Activated CD4-positive, CD25-positive, alpha-beta regulatory T cell treated with anti-CD3 and anti-CD28 coated beads, Interleukin-2, amount 50 U/mL, for 72 hours (primary cell): ENCODE data around the gene SLC39A2.
"Not testable (repeated sequence)": the region's sequence is repeated elsewhere in the genome, so short reads cannot be mapped to it uniquely, and the experiment has no call there.

Experiments used
- DNase-seq: peaks from one replicate; pipeline ENCODE4 v3.0.0; 2021

Gene SLC39A2

DNA sequence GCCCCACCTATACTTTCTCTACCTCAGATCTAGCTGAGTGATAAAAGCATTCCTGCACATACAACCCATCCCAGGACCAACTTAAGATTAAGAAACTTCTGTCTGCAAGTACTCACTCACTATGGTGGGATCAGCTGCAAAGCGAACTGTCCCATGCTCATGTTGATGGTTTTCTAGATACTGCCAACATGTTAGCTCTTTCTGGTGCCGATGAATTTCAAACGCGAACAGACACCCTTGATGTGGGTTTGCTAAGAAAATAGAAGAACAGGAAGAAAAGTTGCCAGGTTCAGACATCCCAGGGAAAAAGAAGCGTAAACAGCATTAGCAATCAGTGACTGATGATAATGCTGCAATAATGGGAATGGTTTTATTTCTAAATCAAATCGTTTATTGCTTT is 1.5 kb upstream of the SLC39A2 start:
- no peak for DNase-seq

- DNase-seq: no peak
These were observed 954 bp upstream of the SLC39A2 start for GRCh38 chr14:20998139-20998538.

DNA sequence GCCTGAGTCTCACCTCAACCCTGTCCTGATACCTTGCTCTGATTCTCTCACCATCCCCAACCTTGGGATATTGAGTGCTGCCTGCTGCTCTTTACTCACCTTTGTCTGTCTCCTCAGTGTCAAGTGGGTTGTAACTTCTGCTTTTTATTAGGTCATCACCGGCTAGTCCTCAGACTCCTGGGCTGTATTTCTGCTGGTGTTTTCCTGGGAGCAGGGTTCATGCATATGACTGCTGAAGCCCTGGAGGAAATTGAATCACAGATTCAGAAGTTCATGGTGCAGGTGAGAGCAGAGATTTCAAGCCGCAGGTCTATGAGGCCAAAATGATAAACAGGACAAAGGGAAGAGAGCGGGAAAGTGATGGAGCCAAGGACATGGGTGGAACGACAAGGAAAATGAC is 498 bp downstream of the SLC39A2 start:
- DNase-seq: no peak

GRCh38 chr14:21001218-21001617 is 2.1 kb downstream of the SLC39A2 start:
- no peak for DNase-seq

DNA sequence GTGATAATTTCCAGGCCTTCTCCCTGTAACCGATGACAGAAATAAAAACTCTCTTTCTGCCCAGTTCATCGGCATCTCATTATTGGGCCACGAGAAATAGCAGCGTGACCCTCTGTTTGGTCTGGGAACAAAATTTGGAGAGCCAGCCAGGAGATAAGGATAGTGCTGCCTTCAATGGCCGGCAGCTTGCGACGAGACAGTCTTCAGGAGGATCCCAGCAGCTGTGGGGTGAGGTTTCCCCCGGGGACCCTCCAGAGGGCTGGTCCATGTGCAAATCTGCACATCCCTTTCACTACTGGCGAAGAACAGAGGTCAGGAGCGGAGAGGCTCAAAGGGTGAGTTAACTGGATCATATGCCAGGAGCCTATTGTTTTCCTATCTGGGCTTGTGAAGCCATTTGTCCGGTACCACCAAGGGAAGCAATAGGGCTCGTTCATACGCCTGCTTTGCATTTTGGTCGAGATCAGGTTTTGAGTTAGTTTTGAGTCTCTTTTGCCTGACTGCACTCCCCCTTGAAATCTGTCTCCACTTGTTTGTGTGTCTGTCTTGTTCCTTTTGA is 4.8 kb downstream of the SLC39A2 start:
- no peak for DNase-seq

GRCh38 chr14:21009721-21010120 is 10.6 kb downstream of the SLC39A2 start:
- not testable (repeated sequence) for DNase-seq

DNA sequence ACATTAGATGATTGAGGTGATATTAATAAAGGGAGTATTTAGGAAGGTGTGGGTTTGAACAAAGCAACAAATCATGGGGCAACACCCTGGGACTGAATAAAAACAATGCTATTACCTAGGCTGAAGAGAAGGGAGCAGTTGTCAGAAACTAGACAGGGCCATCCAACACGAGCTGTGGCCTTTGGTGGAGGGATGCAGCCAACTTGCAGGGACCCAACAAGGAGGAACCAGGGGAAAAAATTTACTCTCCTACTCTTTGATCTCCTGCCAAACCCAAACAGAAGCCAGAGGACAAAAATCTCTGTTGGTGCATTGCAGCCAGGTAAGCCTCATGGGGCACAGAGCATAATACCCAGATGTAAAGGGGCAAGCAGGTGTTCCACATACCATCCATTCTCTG is 12.0 kb downstream of the SLC39A2 start:
- DNase-seq: no peak

- peak; percentile 77 for DNase-seq
These were observed 15.7 kb downstream of the SLC39A2 start for GRCh38 chr14:21014761-21015190.

DNA sequence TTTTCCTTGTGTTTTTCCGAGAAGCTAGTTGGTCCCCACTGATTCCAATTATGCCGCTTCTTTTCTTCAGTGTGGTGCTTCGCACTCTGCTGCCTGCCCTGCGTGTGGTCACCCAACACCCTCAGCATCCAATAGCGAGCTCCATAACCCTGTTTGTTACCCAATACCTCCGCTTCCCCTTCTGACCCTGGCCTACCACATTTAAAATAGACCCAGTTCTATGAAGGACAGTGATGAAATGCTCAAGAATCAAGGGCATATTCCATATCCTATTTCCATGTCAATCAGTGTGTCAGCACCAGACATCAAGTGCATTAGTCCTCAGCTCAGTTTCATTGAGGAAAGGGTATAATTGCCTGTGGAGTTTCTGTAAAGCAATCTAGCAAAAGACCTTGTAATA is 16.2 kb downstream of the SLC39A2 start:
- no peak for DNase-seq

- DNase-seq: no peak
These were observed 17.5 kb downstream of the SLC39A2 start for GRCh38 chr14:21016413-21017190.

- DNase-seq: no peak
These were observed 18.6 kb downstream of the SLC39A2 start for GRCh38 chr14:21017528-21018245.

- no peak for DNase-seq
These were observed 19.2 kb downstream of the SLC39A2 start for GRCh38 chr14:21018286-21018685.

GRCh38 chr14:21018781-21019180 is 19.7 kb downstream of the SLC39A2 start:
- no peak for DNase-seq

DNA sequence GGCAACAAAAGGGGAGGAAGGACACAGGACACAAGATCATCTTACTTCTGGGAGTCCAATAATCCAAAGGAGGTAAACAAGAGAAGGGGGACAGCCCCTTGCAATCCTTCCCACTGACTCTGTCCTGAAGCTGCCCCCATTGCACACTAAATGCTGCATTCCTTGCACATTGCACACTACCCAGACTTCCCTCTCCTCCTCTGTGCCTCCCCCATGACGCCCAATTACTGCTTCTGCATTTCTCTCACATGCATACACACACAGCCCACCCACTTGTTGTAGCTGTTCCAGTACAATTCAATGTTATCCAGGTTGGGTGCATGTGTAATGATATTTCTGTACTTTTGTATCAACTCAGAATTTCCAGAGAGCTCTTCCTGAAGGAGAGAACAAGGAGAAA is 20.3 kb downstream of the SLC39A2 start:
- DNase-seq: no peak

- no peak for DNase-seq
These were observed 22.0 kb downstream of the SLC39A2 start for GRCh38 chr14:21020977-21021545.

GRCh38 chr14:21022686-21023085 is 23.6 kb downstream of the SLC39A2 start:
- DNase-seq: no peak

GRCh38 chr14:21023174-21023573 is 24.1 kb downstream of the SLC39A2 start:
- DNase-seq: no peak

DNA sequence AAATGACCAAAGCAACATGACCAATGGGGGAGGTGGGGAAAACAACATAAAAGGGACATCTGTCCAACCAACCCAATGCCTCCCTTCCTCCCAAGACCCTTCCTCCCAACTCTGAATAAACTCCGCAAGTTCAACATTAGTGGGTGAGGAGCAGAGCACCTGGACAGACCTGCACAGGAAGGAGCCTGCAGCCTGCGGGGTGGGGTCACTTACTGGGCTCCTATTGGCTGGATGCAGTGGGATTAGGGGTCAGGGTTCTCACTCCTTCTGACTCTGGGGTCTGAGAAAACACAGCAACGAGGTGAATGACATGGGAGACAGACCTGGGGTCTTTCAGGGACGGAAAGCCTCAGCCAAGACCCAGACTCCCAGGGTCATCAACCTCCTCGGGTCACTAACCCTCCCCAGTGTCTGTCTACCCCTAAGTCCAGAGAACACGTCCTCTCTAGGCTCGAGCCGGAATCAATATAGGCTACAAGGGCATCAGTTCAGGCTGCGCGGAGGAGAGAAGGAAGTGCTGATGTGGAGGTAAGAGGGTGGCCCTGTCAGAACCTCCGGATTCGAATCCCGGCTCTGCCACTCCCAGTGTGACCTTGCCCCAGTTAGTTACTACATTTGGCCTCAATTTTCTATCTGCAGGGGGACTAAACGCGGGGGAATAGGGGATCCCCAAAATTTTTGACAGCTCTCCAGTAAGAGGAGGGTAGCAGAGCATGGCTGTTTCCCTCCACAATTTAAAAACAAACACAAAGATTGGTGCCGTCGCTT is 24.9 kb downstream of the SLC39A2 start:
- DNase-seq: no peak

GRCh38 chr14:21024585-21025370 is 25.7 kb downstream of the SLC39A2 start, which contains the start of gene NDRG2:
Gene NDRG2, minus strand, starts transcription at chr14:21025061. Its CDS starts 1,746 bp downstream, at chr14:21023315.
- peak; percentile 68 for DNase-seq

DNA sequence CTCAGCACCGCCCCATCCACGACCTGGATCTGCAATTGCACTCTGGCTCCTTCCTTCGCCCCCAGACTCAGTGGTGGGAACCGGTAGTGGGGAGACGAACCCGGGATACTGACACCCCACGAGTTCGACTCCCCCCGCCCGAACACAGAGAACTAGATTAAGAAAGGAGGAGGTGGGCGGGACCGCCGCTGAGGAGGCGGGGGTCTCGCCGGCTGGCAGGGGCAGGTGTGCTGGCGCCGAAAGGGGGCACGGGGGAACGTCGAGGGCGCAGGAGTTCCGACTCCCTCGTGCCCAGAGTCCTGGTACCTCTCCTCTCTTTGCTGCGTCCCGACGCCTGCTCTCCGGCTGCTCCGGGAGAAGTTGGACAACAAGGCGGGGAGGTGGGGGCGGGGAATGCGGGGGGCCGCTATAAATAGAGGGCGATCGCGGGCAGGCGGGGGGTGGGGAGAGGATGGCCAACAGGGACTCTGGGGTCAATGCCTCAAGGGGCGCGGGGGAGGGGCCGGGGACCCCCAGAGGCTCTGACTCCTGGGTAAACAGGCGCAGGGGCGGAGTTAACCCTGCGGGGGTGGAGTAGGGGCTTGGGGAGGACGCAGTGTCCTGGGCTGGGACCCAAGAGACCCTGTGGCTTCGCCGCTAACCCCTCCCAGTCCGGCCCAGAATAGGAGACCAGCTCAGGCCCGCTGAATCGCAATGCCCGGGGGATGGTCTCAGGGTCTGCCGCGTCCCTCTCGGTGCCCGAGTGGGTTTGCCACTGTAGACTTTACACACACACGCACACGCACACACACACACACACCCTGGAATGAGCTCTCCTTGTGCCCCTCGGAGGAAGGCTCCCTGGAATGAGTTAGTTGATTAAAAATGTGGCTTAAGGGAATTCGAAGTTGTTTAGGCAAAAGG is 26.5 kb downstream of the SLC39A2 start:
- no peak for DNase-seq
